ENCODE results near the gene DNM1L.

Gene DNM1L

GRCh38 chr12:32651956-32652210 lies 27.2 kb upstream of the DNM1L start:
- TF ChIP-seq CTCF (conservative IDR thresholded peaks at IDR 0.05; ENCODE audit: low read length), result no peak
- H3K4me3 ChIP-seq (ENCODE audit: low read length), result no peak overlapping the region
- DNase-seq (ENCODE audit: low read depth), result no peak

- DNase-seq (ENCODE audit: low read depth), result no peak
- no peak for TF ChIP-seq CTCF (conservative IDR thresholded peaks at IDR 0.05; ENCODE audit: low read length)
- H3K4me3 ChIP-seq (ENCODE audit: low read length), result no peak overlapping the region
Measured at GRCh38 chr12:32659908-32660440, 19.1 kb upstream of the DNM1L start.

GRCh38 chr12:32661706-32662105 lies 17.4 kb upstream of the DNM1L start:
- no peak for DNase-seq (ENCODE audit: low read depth)
- no peak for TF ChIP-seq CTCF (conservative IDR thresholded peaks at IDR 0.05; ENCODE audit: low read length)
- no peak overlapping the region for H3K4me3 ChIP-seq (ENCODE audit: low read length)

- TF ChIP-seq CTCF (conservative IDR thresholded peaks at IDR 0.05; ENCODE audit: low read length), result no peak
- H3K4me3 ChIP-seq (ENCODE audit: low read length), result no peak overlapping the region
- no peak for DNase-seq (ENCODE audit: low read depth)
Measured at GRCh38 chr12:32662665-32663064, 16.4 kb upstream of the DNM1L start.

GRCh38 chr12:32666018-32666417 lies 13.1 kb upstream of the DNM1L start:
- TF ChIP-seq CTCF (conservative IDR thresholded peaks at IDR 0.05; ENCODE audit: low read length), result no peak

GRCh38 chr12:32669584-32669983 lies 9.5 kb upstream of the DNM1L start:
- DNase-seq (ENCODE audit: low read depth), result no peak
- TF ChIP-seq CTCF (conservative IDR thresholded peaks at IDR 0.05; ENCODE audit: low read length), result no peak
- no peak overlapping the region for H3K4me3 ChIP-seq (ENCODE audit: low read length)

More at GRCh38 chr12:32666018-32666417, 13.1 kb upstream of the DNM1L start:
- DNase-seq (ENCODE audit: low read depth), result no peak
- no peak overlapping the region for H3K4me3 ChIP-seq (ENCODE audit: low read length)

- no peak overlapping the region for H3K4me3 ChIP-seq (ENCODE audit: low read length)
- peak; percentile 76 for TF ChIP-seq CTCF (conservative IDR thresholded peaks at IDR 0.05; ENCODE audit: low read length)
- peak; percentile 92 for DNase-seq (ENCODE audit: low read depth)
Measured at GRCh38 chr12:32671930-32672780, 6.9 kb upstream of the DNM1L start.

Data from AG10803 (cell line).